A549 (cell line): ENCODE measurements around the gene ARID1B. TPM values are rescaled to one million over a fixed set of nuclear protein-coding genes. Genes with fewer than 3 reads are reported as not detected.

Experiments used
- ATAC-seq, 2 experiments: fragments of 200-7000 bp in 1 of 2; fragments of >200 bp in 1 of 2; cut with Nextera tagmentation in 1 of 2; cut with Tn5 transposase in 1 of 2; 3 replicates each; pipeline versions ENCODE4 v1.8.0 to v1.9.1; 2018 to 2020; ENCODE audit warnings: mild to moderate bottlenecking in 1 of 2, moderate library complexity in 1 of 2
- CTCF ChIA-PET: fragments of 300-600 bp; sonication (Branson Sonifier 250); formaldehyde crosslinking; extraction: SDS; loops from one replicate; lab custom pipeline; 2021; ENCODE audit warnings: antibody characterized with exemption, inconsistent platforms; lab: Yijun Ruan, JAX
- POLR2A ChIA-PET: fragments of 350-600 bp; formaldehyde crosslinking; extraction: SDS; loops from one replicate; lab custom pipeline; 2021; ENCODE audit warnings: antibody characterized with exemption, inconsistent platforms; lab: Yijun Ruan, JAX
- DNase-seq, 2 experiments: peaks; one replicate each; pipeline versions ENCODE4 v3.0.0 to v3.0.0-alpha.2; 2011 to 2016; ENCODE audit warnings: low read depth in 1 of 2, low spot score in 1 of 2
- FAIRE-seq: peaks from 2 replicates; lab custom pipeline; 2011; peaks lifted over from hg19 to GRCh38; lab: Jason Lieb, UNC
- H3K27ac ChIP-seq, 2 experiments: fragments of >200 bp; sonication (Bioruptor Twin); formaldehyde crosslinking; 3 replicates each; pipeline ENCODE4 v1.5.1; 2016 to 2017
- H3K4me1 ChIP-seq: fragments of >200 bp; sonication (Bioruptor Twin); formaldehyde crosslinking; 3 replicates; pipeline ENCODE4 v1.6.1; 2016
- H3K4me2 ChIP-seq: fragments of >200 bp; sonication (Bioruptor Twin); formaldehyde crosslinking; 3 replicates; pipeline ENCODE4 v1.6.1; 2016
- H3K4me3 ChIP-seq: fragments of >200 bp; sonication (Bioruptor Twin); formaldehyde crosslinking; 3 replicates; pipeline ENCODE4 v1.5.1; 2016
- H3K9me3 ChIP-seq: fragments of >200 bp; sonication (Bioruptor Twin); formaldehyde crosslinking; 3 replicates; pipeline ENCODE4 v1.6.1; 2016
- BCL3 ChIP-seq: fragments of >200 bp; sonication (Bioruptor Twin); formaldehyde crosslinking; IDR thresholded peaks from 3 replicates; pipeline ENCODE4 v1.6.1; 2016
- BHLHE40 ChIP-seq: IDR thresholded peaks from 2 replicates; pipeline ENCODE4 v1.6.1; 2012; ENCODE audit warnings: low read depth, low read length, inconsistent platforms
- CTCF ChIP-seq: fragments of >200 bp; sonication (Bioruptor Twin); formaldehyde crosslinking; IDR thresholded peaks from 3 replicates; pipeline ENCODE4 v1.5.1; 2016
- E2F6 ChIP-seq: IDR thresholded peaks from 2 replicates; pipeline ENCODE4 v1.6.1; 2012; ENCODE audit warnings: low read depth, borderline replicate concordance
- FOXS1 ChIP-seq: fragments of 250-450 bp; sonication (Bioruptor Pico); IDR thresholded peaks from 2 replicates; pipeline ENCODE4 v1.5.0; 2020; ENCODE audit warnings: mild to moderate bottlenecking, moderate library complexity
- HOXB13 ChIP-seq: fragments of 250-450 bp; sonication (Bioruptor Pico); IDR thresholded peaks from 2 replicates; pipeline ENCODE4 v1.5.0; 2020; ENCODE audit warnings: low read depth, mild to moderate bottlenecking, moderate library complexity
- KDM5A ChIP-seq: fragments of 200-600 bp; sonication (generic); IDR thresholded peaks from 2 replicates; pipeline ENCODE4 v1.6.1; 2016; ENCODE audit warnings: antibody characterized with exemption, mild to moderate bottlenecking
- NFE2L2 ChIP-seq: fragments of 150-350 bp; conservative IDR thresholded peaks from 2 replicates; pipeline ENCODE4 v1.6.1; 2014; ENCODE audit warnings: low read length
- NR3C1 ChIP-seq: fragments of >200 bp; sonication (Bioruptor Twin); formaldehyde crosslinking; IDR thresholded peaks from 3 replicates; pipeline ENCODE4 v1.6.1; 2017
- PHF8 ChIP-seq: fragments of 200-600 bp; sonication (generic); IDR thresholded peaks from 2 replicates; pipeline ENCODE4 v1.6.1; 2016; ENCODE audit warnings: low read depth, mild to moderate bottlenecking, antibody characterized with exemption, moderate library complexity, borderline replicate concordance
- POLR2A ChIP-seq: IDR thresholded peaks from 2 replicates; pipeline ENCODE4 v1.6.1; 2012; ENCODE audit warnings: mild to moderate bottlenecking, low read length
- RARB ChIP-seq: fragments of 250-450 bp; sonication (Bioruptor Pico); IDR thresholded peaks from 2 replicates; pipeline ENCODE4 v1.8.0; 2021; ENCODE audit warnings: mild to moderate bottlenecking, moderate library complexity
- REST ChIP-seq: fragments of 200-600 bp; sonication (generic); IDR thresholded peaks from 2 replicates; pipeline ENCODE4 v1.6.1; 2016; ENCODE audit warnings: antibody characterized with exemption, mild to moderate bottlenecking, moderate library complexity
- SMC3 ChIP-seq: fragments of >200 bp; sonication (Bioruptor Twin); formaldehyde crosslinking; IDR thresholded peaks from 3 replicates; pipeline ENCODE4 v1.6.1; 2018; ENCODE audit warnings: inconsistent platforms
- TFCP2L1 ChIP-seq: fragments of 250-450 bp; sonication (Bioruptor Pico); IDR thresholded peaks from 2 replicates; pipeline ENCODE4 v1.5.0; 2021; ENCODE audit warnings: mild to moderate bottlenecking
- WGBS: methylation state at CpG from one replicate; pipeline ENCODE4 v1.1.6; 2017; ENCODE audit errors: missing lambda C conversion rate; 5-methylcytosine and 5-hydroxymethylcytosine counted together
- polyA plus RNA-seq, 4 experiments: library from polyadenylated mRNA; depleted of rRNA in 3 of 4; stranded (reverse); fragments of >200 nt; fragmentation: RNase III in 1 of 4; extraction: RNeasy Plus Mini Kit Qiagen cat#74134 plus additional on column Dnase treatment in 1 of 4; gene quantifications; 2 replicates in 3 of 4; 3 replicates in 1 of 4; pipeline ENCODE4 v1.2.3, GENCODE V29; 2011 to 2017
- TF ChIP-seq, protein P1 (sequence below): fragments of 150-350 bp; IDR thresholded peaks from 2 replicates; pipeline ENCODE4 v1.6.1; 2014; ENCODE audit warnings: low read depth, mild to moderate bottlenecking, low read length
- TF ChIP-seq, protein P2 (sequence below): fragments of 250-450 bp; sonication (Bioruptor Pico); IDR thresholded peaks from 2 replicates; pipeline ENCODE4 v1.5.0; 2021; ENCODE audit warnings: mild to moderate bottlenecking, moderate library complexity, borderline replicate concordance
- TF ChIP-seq, protein P3 (sequence below): fragments of >200 bp; sonication (Bioruptor Twin); formaldehyde crosslinking; IDR thresholded peaks from 2 replicates; pipeline ENCODE4 v1.6.1; 2016

ARID1B gene
- polyA plus RNA-seq, 2 of the 4 experiments (the other 2 are of a cell fraction) = 13.5 to 16.3 TPM

DNA sequence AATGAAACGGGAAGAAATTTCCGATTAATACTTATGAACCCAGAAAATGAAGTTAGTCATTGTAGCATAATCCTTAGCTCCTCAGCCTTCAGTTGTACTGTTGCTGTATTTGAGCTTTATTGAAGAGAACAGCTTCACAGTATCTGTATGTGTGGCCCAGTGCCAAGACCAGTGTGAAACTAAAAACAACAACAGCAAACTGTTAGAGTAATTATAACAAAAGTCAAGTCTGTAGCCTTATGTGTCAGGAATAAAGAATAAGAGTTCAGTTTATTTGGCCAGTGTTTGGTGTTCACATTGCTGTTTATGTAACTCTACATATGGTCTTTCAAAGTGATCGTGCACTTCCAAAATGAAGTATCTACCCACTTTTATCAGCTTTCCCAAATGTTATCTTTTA lies 70.9 kb downstream of the ARID1B start:
- Histone ChIP-seq H3K4me2 (no peak overlapping the region), H3K9me3 (no peaks in the 10 kb centered on the region), H3K4me1 (peaks cover 11% of the 10 kb centered on the region; the same call in 2 of the 3 replicates), H3K27ac (no peak overlapping the region), H3K4me3 (no peak overlapping the region)
- ATAC-seq = no peak
- no peak for TF ChIP-seq SMC3
- TF ChIP-seq PHF8 = no peak
- no peak for TF ChIP-seq REST
- TF ChIP-seq, protein P1, sequence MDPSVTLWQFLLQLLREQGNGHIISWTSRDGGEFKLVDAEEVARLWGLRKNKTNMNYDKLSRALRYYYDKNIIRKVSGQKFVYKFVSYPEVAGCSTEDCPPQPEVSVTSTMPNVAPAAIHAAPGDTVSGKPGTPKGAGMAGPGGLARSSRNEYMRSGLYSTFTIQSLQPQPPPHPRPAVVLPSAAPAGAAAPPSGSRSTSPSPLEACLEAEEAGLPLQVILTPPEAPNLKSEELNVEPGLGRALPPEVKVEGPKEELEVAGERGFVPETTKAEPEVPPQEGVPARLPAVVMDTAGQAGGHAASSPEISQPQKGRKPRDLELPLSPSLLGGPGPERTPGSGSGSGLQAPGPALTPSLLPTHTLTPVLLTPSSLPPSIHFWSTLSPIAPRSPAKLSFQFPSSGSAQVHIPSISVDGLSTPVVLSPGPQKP = no peak
- no peak for TF ChIP-seq RARB (CRISPR knock-in tag)
- 89% methylated on average over 3 of the region's 3 CpGs for WGBS
- CTCF ChIA-PET = interaction anchor here (0.7 kb wide), 1 partner anchor 18 kb away, joined by 3 read pairs; no protein-coding TSS in a partner anchor
- no peak for DNase-seq
- FAIRE-seq = no peak
- POLR2A ChIA-PET = no interaction called here

DNA sequence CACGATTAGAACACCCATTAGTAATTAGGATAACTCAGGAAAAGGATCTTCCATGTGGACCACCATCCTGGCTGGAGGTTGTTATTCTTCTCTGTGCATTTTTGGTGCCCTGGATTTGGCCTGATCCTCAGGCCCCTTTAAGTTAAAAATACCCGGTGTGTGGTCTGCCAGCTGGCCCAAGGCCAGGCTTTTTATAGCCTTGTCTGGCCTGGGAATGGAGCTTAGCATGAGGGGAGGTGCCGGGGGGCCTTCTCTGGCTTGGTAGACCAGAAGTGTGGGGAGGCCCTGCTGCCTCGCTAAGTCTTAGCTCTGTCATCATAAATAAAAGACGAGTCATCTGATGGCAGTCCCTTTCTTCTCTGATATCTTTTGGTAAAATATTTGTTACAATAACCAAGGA lies 71.4 kb downstream of the ARID1B start:
- Histone ChIP-seq H3K4me2 (no peak overlapping the region), H3K27ac (no peak overlapping the region)
- POLR2A ChIA-PET = no interaction called here
- 52% methylated on average over 5 of the region's 5 CpGs for WGBS
- FAIRE-seq = no peak
- TF ChIP-seq E2F6 = no peak
- TF ChIP-seq, protein P2, sequence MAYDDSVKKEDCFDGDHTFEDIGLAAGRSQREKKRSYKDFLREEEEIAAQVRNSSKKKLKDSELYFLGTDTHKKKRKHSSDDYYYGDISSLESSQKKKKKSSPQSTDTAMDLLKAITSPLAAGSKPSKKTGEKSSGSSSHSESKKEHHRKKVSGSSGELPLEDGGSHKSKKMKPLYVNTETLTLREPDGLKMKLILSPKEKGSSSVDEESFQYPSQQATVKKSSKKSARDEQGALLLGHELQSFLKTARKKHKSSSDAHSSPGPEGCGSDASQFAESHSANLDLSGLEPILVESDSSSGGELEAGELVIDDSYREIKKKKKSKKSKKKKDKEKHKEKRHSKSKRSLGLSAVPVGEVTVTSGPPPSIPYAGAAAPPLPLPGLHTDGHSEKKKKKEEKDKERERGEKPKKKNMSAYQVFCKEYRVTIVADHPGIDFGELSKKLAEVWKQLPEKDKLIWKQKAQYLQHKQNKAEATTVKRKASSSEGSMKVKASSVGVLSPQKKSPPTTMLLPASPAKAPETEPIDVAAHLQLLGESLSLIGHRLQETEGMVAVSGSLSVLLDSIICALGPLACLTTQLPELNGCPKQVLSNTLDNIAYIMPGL (CRISPR knock-in tag) = no peak
- no peak for TF ChIP-seq KDM5A
- no peak for TF ChIP-seq BHLHE40
- no peak for TF ChIP-seq BCL3
- no peak for TF ChIP-seq NR3C1
- no peak for TF ChIP-seq NFE2L2
- TF ChIP-seq, protein P3, sequence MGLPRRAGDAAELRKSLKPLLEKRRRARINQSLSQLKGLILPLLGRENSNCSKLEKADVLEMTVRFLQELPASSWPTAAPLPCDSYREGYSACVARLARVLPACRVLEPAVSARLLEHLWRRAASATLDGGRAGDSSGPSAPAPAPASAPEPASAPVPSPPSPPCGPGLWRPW = no peak
- TF ChIP-seq TFCP2L1 (CRISPR knock-in tag) = no peak
- no peak for TF ChIP-seq FOXS1 (CRISPR knock-in tag)
- no peak for TF ChIP-seq POLR2A
- TF ChIP-seq CTCF = no peak
- TF ChIP-seq HOXB13 (CRISPR knock-in tag) = no peak
- no peak for TF ChIP-seq REST
- TF ChIP-seq, all 56 proteins: peak for 0
- no peak overlapping the region for H3K4me3 ChIP-seq
- peaks cover 11% of the 10 kb centered on the region; the same call in 2 of the 3 replicates for H3K4me1 ChIP-seq
- CTCF ChIA-PET = interaction anchor here (0.5 to 0.7 kb wide), 2 partner anchors 18 to 953 kb away, joined by 3 read pairs; no protein-coding TSS in a partner anchor
- no peaks in the 10 kb centered on the region for H3K9me3 ChIP-seq
- DNase-seq (no peak), ATAC-seq (0 out of 6 replicates have a peak, but pooled peaks of 1 of the 2 experiments have one; percentile 33)
